Stimulated activated CD4-positive, alpha-beta T cell treated with anti-CD3 and anti-CD28 coated beads, TNF-alpha, amount 100 ng/mL, for 48 hours (primary cell): ENCODE data around the gene TCTN1.

ENCODE experiments used
- DNase-seq, 3 donors: peaks; one replicate each; pipeline ENCODE4 v3.0.0-alpha.2; 2020; ENCODE audit warnings: low read depth in 3 of 3

TCTN1 gene

GRCh38 chr12:110680032-110680431 is 66.1 kb downstream of the TCTN1 start:
- no peak for DNase-seq

GRCh38 chr12:110683888-110684287 is 70.0 kb downstream of the TCTN1 start:
- DNase-seq = no peak

GRCh38 chr12:110684312-110684836 is 70.4 kb downstream of the TCTN1 start:
- DNase-seq = no peak

GRCh38 chr12:110686294-110686903 is 72.5 kb downstream of the TCTN1 start:
- no peak for DNase-seq

- DNase-seq = no peak
These were observed 73.7 kb downstream of the TCTN1 start for GRCh38 chr12:110687396-110688169.

- no peak for DNase-seq
These were observed 74.7 kb downstream of the TCTN1 start, which contains the start of gene HVCN1 for GRCh38 chr12:110688446-110689280. HVCN1 (minus strand) TSS chr12:110689115; CDS start chr12:110683245, 5,870 bp downstream.

GRCh38 chr12:110689281-110690126 is 75.6 kb downstream of the TCTN1 start:
- peak in 2 of 3 donors; percentile 19 to 33 for DNase-seq

- no peak for DNase-seq
These were observed 76.2 kb downstream of the TCTN1 start for GRCh38 chr12:110690127-110690430.

- DNase-seq = no peak
These were observed 79.8 kb downstream of the TCTN1 start for GRCh38 chr12:110693731-110694130.

GRCh38 chr12:110694330-110694901 is 80.5 kb downstream of the TCTN1 start:
- DNase-seq = no peak

GRCh38 chr12:110696283-110696682 is 82.4 kb downstream of the TCTN1 start:
- DNase-seq = no peak

- DNase-seq = no peak
These were observed 83.3 kb downstream of the TCTN1 start for GRCh38 chr12:110697236-110697635.

GRCh38 chr12:110698171-110698902 is 84.4 kb downstream of the TCTN1 start:
- peak; percentile 60 to 73 (median 66) for DNase-seq
